ENCODE data around the gene CCDC107.
A peak's percentile ranks its signal among the peaks of the same experiment; 100 is the strongest.
"Not testable (repeated sequence)": the region's sequence is repeated elsewhere in the genome, so short reads cannot be mapped to it uniquely, and the experiment has no call there.

CCDC107 gene

GRCh38 chr9:35639225-35639624 lies 18.9 kb upstream of the CCDC107 start:
- DNase-seq: not testable (repeated sequence)

GRCh38 chr9:35639631-35640030 lies 18.5 kb upstream of the CCDC107 start:
- no peak for DNase-seq

GRCh38 chr9:35640431-35640830 lies 17.7 kb upstream of the CCDC107 start:
- DNase-seq: not testable (repeated sequence)

- not testable (repeated sequence) for DNase-seq
These were observed 16.6 kb upstream of the CCDC107 start for GRCh38 chr9:35641478-35641877.

- no peak for DNase-seq
These were observed 15.0 kb upstream of the CCDC107 start for GRCh38 chr9:35643046-35643445.

GRCh38 chr9:35645736-35646135 lies 12.4 kb upstream of the CCDC107 start:
- DNase-seq: not testable (repeated sequence)

GRCh38 chr9:35646153-35646532 lies 11.9 kb upstream of the CCDC107 start:
- no peak for DNase-seq

GRCh38 chr9:35646533-35647265 lies 11.4 kb upstream of the CCDC107 start:
- DNase-seq: peak; percentile 92

GRCh38 chr9:35649431-35650340 lies 8.4 kb upstream of the CCDC107 start:
- peak; percentile 53 for DNase-seq

- DNase-seq: peak; percentile 47
These were observed 7.5 kb upstream of the CCDC107 start, which contains the start of gene SIT1 for GRCh38 chr9:35650341-35651158. TSS of gene SIT1 (minus strand) at chr9:35650931. CDS start at chr9:35650853, 78 bp downstream.

GRCh38 chr9:35651956-35652828 lies 5.9 kb upstream of the CCDC107 start:
- no peak for DNase-seq

GRCh38 chr9:35652829-35653209 lies 5.3 kb upstream of the CCDC107 start:
- DNase-seq: no peak

- DNase-seq: no peak
These were observed 4.5 kb upstream of the CCDC107 start for GRCh38 chr9:35653611-35654010.

GRCh38 chr9:35656348-35656747 lies 1.7 kb upstream of the CCDC107 start:
- DNase-seq: no peak

GRCh38 chr9:35656831-35657545 lies 1.1 kb upstream of the CCDC107 start:
- DNase-seq: no peak

- peak; percentile 92 for DNase-seq
These were observed 451 bp upstream of the CCDC107 start, which contains the start of gene RMRP for GRCh38 chr9:35657546-35658136. TSS of gene RMRP (minus strand) at chr9:35658019.

- no peak for DNase-seq
These were observed 802 bp downstream of the CCDC107 start for GRCh38 chr9:35658968-35659220.

- DNase-seq: no peak
These were observed 1.2 kb downstream of the CCDC107 start for GRCh38 chr9:35659340-35659739.

- no peak for DNase-seq
These were observed 2.9 kb downstream of the CCDC107 start for GRCh38 chr9:35660966-35661415.

GRCh38 chr9:35661756-35662350 lies 3.8 kb downstream of the CCDC107 start:
- DNase-seq: peak; percentile 69

- no peak for DNase-seq
These were observed 4.3 kb downstream of the CCDC107 start for GRCh38 chr9:35662437-35662836.
